Breast epithelium (tissue), 3 donors: ENCODE measurements around the gene GSTA1.
"Not testable (repeated sequence)": the region's sequence is repeated elsewhere in the genome, so short reads cannot be mapped to it uniquely, and the experiment has no call there.

Experiments used
- POLR2AphosphoS5 ChIP-seq, 3 donors: sonication (generic); formaldehyde crosslinking; IDR thresholded peaks; one replicate each; pipeline ENCODE4 v1.6.1; 2017; ENCODE audit warnings: antibody characterized with exemption in 3 of 3
- TF ChIP-seq, protein P1 (sequence below), 3 donors: fragments of 450-650 bp; IDR thresholded peaks; one replicate each; pipeline ENCODE4 v1.5.1; 2016 to 2017; ENCODE audit warnings: antibody characterized with exemption in 3 of 3, mild to moderate bottlenecking in 3 of 3, moderate library complexity in 3 of 3

DNA sequence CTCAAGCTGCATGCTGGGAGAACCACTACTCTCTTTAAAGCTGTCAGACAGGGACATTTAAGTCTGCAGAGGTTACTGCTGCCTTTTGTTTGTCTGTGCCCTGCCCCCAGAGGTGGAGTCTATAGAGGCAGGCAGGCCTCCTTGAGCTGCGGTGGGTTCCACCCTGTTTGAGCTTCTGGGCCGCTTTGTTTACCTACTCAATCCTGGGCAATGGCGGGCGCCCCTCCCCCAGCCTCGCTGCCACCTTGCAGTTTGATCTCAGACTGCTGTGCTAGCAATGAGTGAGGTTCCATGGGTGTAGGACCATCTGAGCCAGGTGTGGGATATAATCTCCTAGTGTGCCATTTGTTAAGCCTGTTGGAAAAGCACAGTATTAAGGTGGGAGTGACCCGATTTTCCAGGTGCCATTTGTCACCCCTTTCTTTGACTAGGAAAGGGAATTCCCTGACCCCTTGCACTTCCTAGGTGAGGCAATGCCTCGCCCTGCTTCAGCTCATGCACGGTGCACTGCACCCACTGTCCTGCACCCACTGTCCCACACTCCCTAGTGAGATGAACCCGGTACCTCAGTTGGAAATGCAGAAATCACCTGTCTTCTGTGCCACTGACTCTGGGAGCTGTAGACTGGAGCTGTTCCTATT is 26.8 kb downstream of the GSTA1 start:
- TF ChIP-seq, protein P1, sequence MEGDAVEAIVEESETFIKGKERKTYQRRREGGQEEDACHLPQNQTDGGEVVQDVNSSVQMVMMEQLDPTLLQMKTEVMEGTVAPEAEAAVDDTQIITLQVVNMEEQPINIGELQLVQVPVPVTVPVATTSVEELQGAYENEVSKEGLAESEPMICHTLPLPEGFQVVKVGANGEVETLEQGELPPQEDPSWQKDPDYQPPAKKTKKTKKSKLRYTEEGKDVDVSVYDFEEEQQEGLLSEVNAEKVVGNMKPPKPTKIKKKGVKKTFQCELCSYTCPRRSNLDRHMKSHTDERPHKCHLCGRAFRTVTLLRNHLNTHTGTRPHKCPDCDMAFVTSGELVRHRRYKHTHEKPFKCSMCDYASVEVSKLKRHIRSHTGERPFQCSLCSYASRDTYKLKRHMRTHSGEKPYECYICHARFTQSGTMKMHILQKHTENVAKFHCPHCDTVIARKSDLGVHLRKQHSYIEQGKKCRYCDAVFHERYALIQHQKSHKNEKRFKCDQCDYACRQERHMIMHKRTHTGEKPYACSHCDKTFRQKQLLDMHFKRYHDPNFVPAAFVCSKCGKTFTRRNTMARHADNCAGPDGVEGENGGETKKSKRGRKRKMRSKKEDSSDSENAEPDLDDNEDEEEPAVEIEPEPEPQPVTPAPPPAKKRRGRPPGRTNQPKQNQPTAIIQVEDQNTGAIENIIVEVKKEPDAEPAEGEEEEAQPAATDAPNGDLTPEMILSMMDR (IDR thresholded peaks at IDR 0.05): not testable (repeated sequence)
- TF ChIP-seq POLR2AphosphoS5 (IDR thresholded peaks at IDR 0.05): not testable (repeated sequence)
